Stimulated activated CD4-positive, alpha-beta T cell treated with anti-CD3 and anti-CD28 coated beads, Interleukin-2, amount 100 ng/mL, for 48 hours (primary cell): ENCODE results near the gene CDH4.

Experiments used
- DNase-seq, 2 donors: peaks; one replicate each; pipeline ENCODE4 v3.0.0-alpha.2; 2020

The CDH4 gene

DNA sequence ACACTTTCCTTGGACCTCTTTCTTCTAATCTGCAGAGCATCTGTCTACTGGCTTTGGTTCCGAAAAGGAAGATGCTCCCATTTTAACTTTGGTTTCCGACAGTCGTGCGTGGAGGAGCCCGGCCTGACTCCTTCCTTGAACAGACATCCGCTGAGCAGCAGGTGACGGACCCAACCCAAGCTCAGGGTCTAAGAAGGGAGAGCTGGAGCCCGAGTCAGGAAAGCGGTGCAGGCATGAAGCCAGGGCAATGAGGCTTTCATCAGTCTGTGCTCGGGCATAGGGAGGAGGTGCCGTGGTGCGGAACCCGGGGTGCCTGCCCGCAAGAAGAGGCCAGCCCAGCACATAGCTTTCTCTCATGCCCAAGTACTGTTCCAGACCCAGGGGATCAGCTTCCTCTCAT, 109.4 kb downstream of the CDH4 start:
- no peak for DNase-seq

- DNase-seq: no peak
Observed at GRCh38 chr20:61364147-61364546, 112.1 kb downstream of the CDH4 start.

- no peak for DNase-seq
Observed at GRCh38 chr20:61366914-61367313, 114.9 kb downstream of the CDH4 start.

DNA sequence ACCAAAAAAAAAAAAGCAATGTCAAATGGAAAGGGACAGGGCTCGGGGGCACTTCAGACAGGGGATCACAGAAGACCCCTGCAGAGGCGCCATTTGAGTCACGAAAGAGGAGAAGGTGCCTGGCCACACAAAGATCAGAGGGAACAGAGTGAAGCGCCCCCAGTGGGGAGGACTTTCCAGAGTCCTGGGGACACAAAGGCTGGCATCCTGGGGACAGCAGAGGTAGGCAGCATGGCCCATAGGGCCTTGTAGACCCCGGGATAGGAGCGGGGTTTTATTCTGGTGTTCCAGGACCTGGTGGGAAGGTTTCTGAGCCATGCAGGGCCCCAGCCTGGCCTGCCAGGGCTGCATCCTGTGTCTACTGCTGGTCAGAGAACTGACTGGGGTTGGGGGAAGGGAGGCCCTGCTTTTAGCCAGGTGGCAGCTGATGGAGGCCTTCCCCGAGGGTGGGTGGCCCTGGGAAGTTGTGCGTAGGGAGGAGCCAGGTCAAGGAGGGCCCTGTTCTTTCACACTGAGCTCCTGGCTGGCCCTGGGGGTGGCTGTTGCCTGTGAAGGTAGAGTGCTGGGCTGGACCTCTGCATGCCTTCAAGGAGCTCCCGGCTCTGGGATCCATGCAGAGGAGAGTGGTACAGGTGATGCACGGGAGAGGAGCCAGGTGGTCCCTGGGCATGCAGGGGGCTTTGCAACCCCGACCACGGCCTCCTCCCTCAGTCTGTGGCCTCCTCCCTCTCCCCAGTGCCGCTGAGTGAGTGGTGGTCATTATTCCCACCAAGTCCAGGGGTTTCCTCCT, 117.9 kb downstream of the CDH4 start:
- DNase-seq: no peak

DNA sequence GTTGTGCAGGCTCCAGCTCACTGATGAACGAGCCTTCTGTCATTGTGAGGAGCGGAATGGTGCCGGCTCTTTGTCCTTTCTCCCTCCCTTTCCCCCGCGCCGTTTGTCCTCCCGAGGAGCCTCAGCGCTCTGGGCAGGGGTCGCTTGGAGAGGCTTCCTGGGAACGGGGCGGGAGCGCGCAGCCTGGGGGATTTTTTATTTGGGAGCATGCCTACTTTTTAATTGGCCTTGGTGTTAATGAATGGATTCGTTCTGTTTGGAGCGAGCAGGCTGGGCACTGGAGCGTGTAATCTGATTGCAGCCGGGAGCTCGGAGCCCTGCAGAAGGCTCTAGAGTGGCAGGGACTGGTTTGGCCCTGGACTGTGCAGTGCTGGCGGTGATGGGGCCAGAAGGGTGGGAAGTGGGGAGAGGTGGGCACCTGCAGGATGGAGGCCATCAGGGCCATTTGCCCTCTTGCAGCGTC, 118.8 kb downstream of the CDH4 start:
- DNase-seq: no peak

DNA sequence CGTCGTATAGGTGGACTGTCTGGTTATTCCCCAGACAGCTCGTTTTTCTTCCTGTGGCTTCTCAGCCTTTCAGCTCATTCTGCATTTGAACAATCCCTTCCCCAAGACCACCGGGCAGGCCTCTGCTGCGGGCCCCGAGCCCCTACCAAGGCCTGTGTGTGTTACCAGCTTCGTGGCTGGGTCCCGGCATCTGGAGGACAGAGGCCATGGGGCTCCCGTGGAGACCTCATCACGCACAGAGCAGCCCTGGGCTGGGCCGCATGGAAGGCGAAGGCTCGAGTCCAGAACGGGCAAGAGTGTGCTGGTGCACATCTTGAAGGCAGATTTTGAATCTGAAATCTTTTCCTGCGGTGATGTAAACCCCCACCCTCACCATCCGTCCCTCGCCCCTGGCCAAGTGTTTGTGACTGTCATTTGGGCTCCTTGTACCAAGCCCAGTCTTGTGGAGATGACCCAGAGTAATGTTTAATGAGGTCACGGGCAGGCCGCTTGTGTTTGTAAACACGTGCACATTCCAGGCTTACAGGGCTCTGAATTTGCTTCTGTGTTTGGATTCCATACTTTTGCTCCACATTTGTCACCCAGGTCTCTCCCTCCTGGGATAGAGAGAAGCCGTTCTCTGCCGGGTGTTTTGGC, 119.6 kb downstream of the CDH4 start:
- no peak for DNase-seq

GRCh38 chr20:61372137-61373054, 120.3 kb downstream of the CDH4 start:
- DNase-seq: no peak

- DNase-seq: no peak
Observed at GRCh38 chr20:61373055-61373399, 121.0 kb downstream of the CDH4 start.

DNA sequence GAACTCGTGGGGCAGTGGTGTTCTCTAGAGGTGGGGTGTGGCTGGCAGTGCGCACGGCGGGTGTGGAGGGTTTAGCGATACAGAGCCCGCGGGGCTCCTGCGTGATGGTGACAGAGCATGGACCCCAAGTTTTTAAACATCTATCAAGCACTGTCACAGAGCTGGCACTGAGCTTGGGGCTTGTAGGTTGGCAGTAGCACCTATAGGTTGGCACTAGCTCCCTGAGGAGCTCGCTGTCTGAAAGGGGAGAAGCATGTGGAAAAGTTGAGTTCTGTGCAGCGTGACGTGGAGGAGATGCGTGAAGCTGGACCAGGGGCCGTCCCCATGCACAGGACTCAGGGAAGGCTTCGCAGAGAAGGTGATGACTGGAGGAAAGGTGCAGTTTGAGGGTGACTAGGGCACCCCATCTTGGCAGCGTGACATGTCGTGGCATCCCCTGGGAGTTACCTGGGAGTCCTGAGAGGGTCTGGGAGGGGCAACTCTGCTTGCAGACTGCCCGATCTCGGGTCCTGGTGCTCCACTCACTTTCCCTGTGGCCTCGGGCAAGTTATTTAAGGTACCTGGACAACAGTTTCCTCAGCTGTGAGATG, 122.0 kb downstream of the CDH4 start:
- no peak for DNase-seq

GRCh38 chr20:61376541-61377240, 124.6 kb downstream of the CDH4 start:
- DNase-seq: no peak

GRCh38 chr20:61378694-61379355, 126.8 kb downstream of the CDH4 start:
- DNase-seq: no peak

DNA sequence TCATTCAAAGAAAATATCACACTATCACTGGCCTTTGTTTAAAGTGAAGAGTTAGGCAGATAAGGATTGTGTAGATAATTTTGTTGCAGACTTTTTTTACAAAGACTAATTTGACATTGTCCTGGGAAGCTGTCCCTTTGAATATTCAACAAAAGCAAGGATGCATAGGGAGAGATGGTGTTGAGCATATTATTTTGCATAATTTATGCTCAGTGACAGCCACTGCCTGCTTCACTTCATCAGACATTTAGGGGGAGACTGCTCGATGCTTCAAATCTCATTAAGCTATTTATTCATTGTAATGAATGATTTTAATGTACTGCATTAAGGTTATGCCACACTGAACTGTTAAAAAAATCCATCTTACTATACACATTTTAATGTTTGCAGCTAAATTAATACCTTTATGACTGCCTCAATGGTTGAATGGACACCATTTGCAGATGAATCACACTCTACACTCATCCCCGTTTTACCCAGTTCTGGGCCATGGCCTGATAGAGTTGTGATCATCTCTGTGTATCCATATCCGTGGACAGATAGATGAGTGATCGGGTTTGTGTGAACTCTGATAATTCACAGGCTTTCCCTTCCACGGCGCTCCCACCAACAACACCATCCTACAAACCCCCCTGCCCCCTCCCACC, 128.0 kb downstream of the CDH4 start:
- no peak for DNase-seq

DNA sequence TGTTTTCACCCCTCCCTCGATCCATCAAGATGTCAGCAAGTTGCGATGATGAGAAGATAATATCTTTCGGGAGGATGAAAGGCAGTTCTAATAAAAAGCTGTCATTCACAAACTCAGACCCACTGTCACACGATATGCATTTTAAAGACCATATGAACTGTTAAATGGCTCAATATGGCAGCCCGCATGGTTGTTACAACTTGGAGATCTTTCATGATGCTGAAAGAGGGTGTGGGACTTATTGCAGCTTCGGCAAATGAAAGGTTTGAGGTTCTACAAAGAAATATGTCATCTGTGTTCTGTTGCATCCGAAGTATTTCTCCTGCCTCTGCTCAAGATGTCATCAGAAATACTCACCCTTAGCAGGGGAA, 128.5 kb downstream of the CDH4 start:
- no peak for DNase-seq

DNA sequence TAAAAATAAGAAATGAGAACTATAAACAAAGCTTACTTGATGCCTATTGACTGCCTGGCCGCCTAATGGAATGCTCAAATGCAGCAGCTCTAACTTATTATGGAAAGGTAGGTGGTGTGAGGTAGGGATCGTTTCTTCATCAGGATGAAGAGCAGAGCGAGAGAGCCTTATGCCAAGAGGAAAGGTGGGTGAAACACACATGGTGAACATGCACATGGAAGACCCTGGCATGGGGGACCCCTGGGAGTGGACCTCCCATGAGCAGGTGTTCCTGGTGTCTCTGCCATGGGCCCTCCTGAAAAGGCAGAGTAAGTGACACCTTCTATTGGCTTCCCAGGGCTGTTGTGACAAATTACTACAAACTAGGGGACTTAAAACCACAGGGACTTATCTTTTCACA, 130.1 kb downstream of the CDH4 start:
- DNase-seq: no peak

- DNase-seq: no peak
Observed at GRCh38 chr20:61385296-61385695, 133.2 kb downstream of the CDH4 start.

GRCh38 chr20:61385731-61386130, 133.7 kb downstream of the CDH4 start:
- no peak for DNase-seq

GRCh38 chr20:61387204-61387953, 135.3 kb downstream of the CDH4 start:
- no peak for DNase-seq

GRCh38 chr20:61387954-61388348, 135.9 kb downstream of the CDH4 start:
- DNase-seq: no peak

- no peak for DNase-seq
Observed at GRCh38 chr20:61389077-61389476, 137.0 kb downstream of the CDH4 start.

DNA sequence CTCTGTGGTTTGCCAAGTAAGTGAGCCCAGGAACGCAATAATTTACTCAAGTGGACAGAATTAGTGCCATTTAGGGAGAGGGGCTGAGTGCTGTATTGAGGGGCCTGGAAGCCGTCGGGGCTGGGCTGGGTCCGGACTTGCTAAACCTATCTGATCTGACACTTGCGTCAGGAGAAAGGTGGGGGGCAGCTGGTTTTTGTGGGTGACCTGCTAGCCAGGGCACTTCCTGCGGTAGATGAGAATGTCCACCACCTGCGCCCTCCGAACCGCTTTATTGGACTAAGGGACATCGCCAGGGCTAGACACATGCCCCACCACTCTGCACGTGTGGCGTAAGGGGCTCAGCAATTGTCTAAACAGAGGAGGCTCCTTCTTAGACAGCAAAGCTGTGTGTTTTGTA, 139.1 kb downstream of the CDH4 start:
- no peak for DNase-seq
